H1 (cell line): ENCODE data around the gene LSM3. TPM values are rescaled to one million over a fixed set of nuclear protein-coding genes. Genes with fewer than 3 reads are reported as not detected.

Source experiments
- BACH1 ChIP-seq: IDR thresholded peaks from 2 replicates; pipeline ENCODE4 v1.6.1; 2012; ENCODE audit warnings: low read length, improper control_type of control experiment
- BCL11A ChIP-seq, 2 experiments: IDR thresholded peaks; one replicate each; pipeline ENCODE4 v1.6.1; 2011; ENCODE audit warnings: low read depth in 2 of 2, low read length in 2 of 2, mild to moderate bottlenecking in 2 of 2
- CHD2 ChIP-seq: IDR thresholded peaks from 2 replicates; pipeline ENCODE4 v1.6.1; 2012; ENCODE audit warnings: low read length, improper control_type of control experiment
- FOSL1 ChIP-seq: IDR thresholded peaks from 2 replicates; pipeline ENCODE4 v1.6.1; 2011; ENCODE audit warnings: mild to moderate bottlenecking, low read depth, low read length, moderate library complexity; ENCODE audit not compliant: insufficient read depth
- GTF2F1 ChIP-seq: IDR thresholded peaks from 2 replicates; pipeline ENCODE4 v1.6.1; 2012; ENCODE audit warnings: low read depth, low read length, improper control_type of control experiment, borderline replicate concordance
- JUN ChIP-seq: IDR thresholded peaks from 2 replicates; pipeline ENCODE4 v1.6.1; 2011; ENCODE audit warnings: low read depth, mild to moderate bottlenecking, improper control_type of control experiment, low read length
- KDM5A ChIP-seq: fragments of 200-600 bp; IDR thresholded peaks from 2 replicates; pipeline ENCODE4 v1.7.1; 2012; ENCODE audit warnings: mild to moderate bottlenecking, low read length, inconsistent platforms, mixed read lengths
- NRF1 ChIP-seq: IDR thresholded peaks from 2 replicates; pipeline ENCODE4 v1.6.1; 2011; ENCODE audit warnings: mild to moderate bottlenecking, low read depth, low read length, improper control_type of control experiment
- PHF8 ChIP-seq: fragments of 200-600 bp; sonication (generic); conservative IDR thresholded peaks from 2 replicates; pipeline ENCODE4 v1.7.1; 2012; ENCODE audit warnings: low read depth, mild to moderate bottlenecking, inconsistent platforms, low read length, moderate library complexity
- SIX5 ChIP-seq: IDR thresholded peaks from 2 replicates; pipeline ENCODE4 v1.6.1; 2011; ENCODE audit warnings: mild to moderate bottlenecking, low read depth, low read length
- SP1 ChIP-seq: IDR thresholded peaks from 2 replicates; pipeline ENCODE4 v1.6.1; 2011; ENCODE audit warnings: low read depth, low read length
- TBP ChIP-seq: IDR thresholded peaks from 2 replicates; pipeline ENCODE4 v1.6.1; 2011; ENCODE audit warnings: low read depth, low read length, improper control_type of control experiment
- YY1 ChIP-seq: IDR thresholded peaks from 2 replicates; pipeline ENCODE4 v1.6.1; 2011; ENCODE audit warnings: low read depth, mild to moderate bottlenecking, low read length
- polyA plus RNA-seq, 7 experiments: library from polyadenylated mRNA; depleted of rRNA in 3 of 7; stranded (reverse) in 5 of 7; unstranded in 2 of 7; fragments of >200 nt in 5 of 7; fragments of 200-250 nt in 2 of 7; gene quantifications; 1 replicate in 5 of 7; 2 replicates in 1 of 7; 4 replicates in 1 of 7; pipeline versions ENCODE4 v1.2.1 to v1.2.3, GENCODE V29; 2011 to 2013; ENCODE audit warnings: missing spikeins in 2 of 7, mixed read lengths in 2 of 7
- total RNA-seq: library from RNA; stranded (reverse); fragmentation: NEBNext Ultra II Directional; extraction: Animal tissue kit (Norgen Biotek cat#: 25700); gene quantifications from 2 replicates; pipeline ENCODE4 v1.2.1, GENCODE V29; 2021
- TF ChIP-seq, protein P1 (sequence below): fragments of 300-600 bp; sonication (generic); IDR thresholded peaks from 2 replicates; pipeline ENCODE4 v1.7.1; 2012; ENCODE audit warnings: low read length, moderate library complexity, mild to moderate bottlenecking, inconsistent platforms; ENCODE audit not compliant: insufficient replicate concordance

Gene LSM3
- total and polyA plus RNA-seq, 2 of the 8 experiments (the other 6 are each of a cell fraction or from before 2014, with no cell fraction given) = 7.1 to 25.4 TPM

DNA sequence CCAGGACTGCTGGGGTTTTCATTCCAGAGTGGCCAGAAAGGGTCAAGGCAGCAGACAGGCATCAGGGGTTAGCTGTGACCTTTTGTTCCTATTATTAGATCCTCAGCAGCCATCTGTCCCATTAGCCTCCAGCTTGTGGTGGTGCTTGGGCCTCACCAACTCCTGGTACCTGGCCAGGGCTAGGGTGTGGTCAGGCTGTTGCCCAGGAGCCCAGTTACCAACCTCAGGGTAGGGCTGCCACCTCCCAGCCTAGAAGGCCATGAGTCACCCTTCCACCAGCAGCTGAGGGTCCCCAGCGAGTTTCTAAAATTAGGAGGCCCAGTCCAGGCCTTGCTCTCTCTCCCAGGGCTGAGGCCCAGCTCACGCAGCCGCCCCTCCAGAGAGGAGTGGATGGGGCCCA lies 41.6 kb upstream of the LSM3 start (continued):
- TF ChIP-seq, protein P1, sequence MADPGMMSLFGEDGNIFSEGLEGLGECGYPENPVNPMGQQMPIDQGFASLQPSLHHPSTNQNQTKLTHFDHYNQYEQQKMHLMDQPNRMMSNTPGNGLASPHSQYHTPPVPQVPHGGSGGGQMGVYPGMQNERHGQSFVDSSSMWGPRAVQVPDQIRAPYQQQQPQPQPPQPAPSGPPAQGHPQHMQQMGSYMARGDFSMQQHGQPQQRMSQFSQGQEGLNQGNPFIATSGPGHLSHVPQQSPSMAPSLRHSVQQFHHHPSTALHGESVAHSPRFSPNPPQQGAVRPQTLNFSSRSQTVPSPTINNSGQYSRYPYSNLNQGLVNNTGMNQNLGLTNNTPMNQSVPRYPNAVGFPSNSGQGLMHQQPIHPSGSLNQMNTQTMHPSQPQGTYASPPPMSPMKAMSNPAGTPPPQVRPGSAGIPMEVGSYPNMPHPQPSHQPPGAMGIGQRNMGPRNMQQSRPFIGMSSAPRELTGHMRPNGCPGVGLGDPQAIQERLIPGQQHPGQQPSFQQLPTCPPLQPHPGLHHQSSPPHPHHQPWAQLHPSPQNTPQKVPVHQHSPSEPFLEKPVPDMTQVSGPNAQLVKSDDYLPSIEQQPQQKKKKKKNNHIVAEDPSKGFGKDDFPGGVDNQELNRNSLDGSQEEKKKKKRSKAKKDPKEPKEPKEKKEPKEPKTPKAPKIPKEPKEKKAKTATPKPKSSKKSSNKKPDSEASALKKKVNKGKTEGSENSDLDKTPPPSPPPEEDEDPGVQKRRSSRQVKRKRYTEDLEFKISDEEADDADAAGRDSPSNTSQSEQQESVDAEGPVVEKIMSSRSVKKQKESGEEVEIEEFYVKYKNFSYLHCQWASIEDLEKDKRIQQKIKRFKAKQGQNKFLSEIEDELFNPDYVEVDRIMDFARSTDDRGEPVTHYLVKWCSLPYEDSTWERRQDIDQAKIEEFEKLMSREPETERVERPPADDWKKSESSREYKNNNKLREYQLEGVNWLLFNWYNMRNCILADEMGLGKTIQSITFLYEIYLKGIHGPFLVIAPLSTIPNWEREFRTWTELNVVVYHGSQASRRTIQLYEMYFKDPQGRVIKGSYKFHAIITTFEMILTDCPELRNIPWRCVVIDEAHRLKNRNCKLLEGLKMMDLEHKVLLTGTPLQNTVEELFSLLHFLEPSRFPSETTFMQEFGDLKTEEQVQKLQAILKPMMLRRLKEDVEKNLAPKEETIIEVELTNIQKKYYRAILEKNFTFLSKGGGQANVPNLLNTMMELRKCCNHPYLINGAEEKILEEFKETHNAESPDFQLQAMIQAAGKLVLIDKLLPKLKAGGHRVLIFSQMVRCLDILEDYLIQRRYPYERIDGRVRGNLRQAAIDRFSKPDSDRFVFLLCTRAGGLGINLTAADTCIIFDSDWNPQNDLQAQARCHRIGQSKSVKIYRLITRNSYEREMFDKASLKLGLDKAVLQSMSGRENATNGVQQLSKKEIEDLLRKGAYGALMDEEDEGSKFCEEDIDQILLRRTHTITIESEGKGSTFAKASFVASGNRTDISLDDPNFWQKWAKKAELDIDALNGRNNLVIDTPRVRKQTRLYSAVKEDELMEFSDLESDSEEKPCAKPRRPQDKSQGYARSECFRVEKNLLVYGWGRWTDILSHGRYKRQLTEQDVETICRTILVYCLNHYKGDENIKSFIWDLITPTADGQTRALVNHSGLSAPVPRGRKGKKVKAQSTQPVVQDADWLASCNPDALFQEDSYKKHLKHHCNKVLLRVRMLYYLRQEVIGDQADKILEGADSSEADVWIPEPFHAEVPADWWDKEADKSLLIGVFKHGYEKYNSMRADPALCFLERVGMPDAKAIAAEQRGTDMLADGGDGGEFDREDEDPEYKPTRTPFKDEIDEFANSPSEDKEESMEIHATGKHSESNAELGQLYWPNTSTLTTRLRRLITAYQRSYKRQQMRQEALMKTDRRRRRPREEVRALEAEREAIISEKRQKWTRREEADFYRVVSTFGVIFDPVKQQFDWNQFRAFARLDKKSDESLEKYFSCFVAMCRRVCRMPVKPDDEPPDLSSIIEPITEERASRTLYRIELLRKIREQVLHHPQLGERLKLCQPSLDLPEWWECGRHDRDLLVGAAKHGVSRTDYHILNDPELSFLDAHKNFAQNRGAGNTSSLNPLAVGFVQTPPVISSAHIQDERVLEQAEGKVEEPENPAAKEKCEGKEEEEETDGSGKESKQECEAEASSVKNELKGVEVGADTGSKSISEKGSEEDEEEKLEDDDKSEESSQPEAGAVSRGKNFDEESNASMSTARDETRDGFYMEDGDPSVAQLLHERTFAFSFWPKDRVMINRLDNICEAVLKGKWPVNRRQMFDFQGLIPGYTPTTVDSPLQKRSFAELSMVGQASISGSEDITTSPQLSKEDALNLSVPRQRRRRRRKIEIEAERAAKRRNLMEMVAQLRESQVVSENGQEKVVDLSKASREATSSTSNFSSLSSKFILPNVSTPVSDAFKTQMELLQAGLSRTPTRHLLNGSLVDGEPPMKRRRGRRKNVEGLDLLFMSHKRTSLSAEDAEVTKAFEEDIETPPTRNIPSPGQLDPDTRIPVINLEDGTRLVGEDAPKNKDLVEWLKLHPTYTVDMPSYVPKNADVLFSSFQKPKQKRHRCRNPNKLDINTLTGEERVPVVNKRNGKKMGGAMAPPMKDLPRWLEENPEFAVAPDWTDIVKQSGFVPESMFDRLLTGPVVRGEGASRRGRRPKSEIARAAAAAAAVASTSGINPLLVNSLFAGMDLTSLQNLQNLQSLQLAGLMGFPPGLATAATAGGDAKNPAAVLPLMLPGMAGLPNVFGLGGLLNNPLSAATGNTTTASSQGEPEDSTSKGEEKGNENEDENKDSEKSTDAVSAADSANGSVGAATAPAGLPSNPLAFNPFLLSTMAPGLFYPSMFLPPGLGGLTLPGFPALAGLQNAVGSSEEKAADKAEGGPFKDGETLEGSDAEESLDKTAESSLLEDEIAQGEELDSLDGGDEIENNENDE = no peak
- no peak for TF ChIP-seq GTF2F1
- TF ChIP-seq KDM5A = no peak
- TF ChIP-seq JUN = no peak
- TF ChIP-seq BACH1 = no peak
- TF ChIP-seq FOSL1 = no peak
- no peak for TF ChIP-seq NRF1
- no peak for TF ChIP-seq CHD2
- no peak for TF ChIP-seq TBP
- no peak for TF ChIP-seq SP1
- no peak for TF ChIP-seq SIX5
- no peak for TF ChIP-seq BCL11A (IDR thresholded peaks at IDR 0.05; ENCODE audit: low read depth in 2 of 2, low read length in 2 of 2)
- TF ChIP-seq YY1 = no peak
- TF ChIP-seq PHF8 = no peak
